GM18870 (cell line): ENCODE measurements around the gene TEX36.
"Not testable (repeated sequence)": the region's sequence is repeated elsewhere in the genome, so short reads cannot be mapped to it uniquely, and the experiment has no call there.

Source experiments
- ATAC-seq: cut with Tn5 transposase; IDR thresholded peaks from one replicate; pipeline ENCODE4 v1.9.1; 2021; ENCODE audit warnings: moderate library complexity; ENCODE audit not compliant: unreplicated experiment

The TEX36 gene

DNA sequence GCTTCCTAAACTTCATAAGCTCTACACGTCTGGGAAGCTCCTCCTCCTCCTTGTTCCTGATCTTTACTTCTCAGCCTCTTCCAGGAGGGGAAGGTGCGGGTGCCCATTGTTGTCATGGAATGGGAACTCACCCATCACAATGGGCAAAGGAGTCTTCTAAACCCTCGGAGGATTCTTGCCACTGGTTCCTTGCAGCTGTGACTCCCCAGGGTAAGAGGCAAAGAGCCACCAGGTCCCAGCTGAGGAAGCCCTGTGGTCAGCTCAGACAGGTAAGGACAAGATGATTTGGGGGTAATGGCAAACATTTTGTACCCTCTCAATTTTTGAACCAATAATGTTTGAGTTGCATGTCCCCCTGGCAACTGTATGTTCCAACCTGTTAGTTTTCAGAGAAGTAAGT lies at the start of gene TEX36:
Gene TEX36, minus strand, starts transcription at position 101 of the 400 bp plus-strand sequence. CDS start 174 bp downstream, outside the sequence.
- ATAC-seq: no peak

DNA sequence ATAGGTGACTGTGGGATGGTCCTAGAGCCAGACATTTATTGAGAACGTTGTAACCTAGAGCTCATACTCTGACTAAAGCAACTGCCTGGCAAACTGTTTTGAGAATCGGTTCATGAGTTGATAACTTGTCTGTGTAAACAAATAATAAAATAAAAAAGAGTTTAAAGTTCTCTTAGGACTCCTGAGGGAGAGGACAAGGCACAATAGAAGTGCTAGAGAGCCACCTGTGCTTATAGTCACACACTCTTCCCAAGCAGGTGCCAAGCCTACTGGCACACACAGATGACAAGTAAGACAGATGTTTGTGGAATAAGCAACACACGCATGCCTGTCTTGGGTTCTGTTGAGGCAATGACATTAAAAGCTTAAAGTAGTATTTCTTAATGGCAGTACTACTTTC lies 44.5 kb upstream of the TEX36 start:
- no peak for ATAC-seq

- ATAC-seq: no peak
Measured at GRCh38 chr10:125726914-125727313, 44.0 kb upstream of the TEX36 start.

DNA sequence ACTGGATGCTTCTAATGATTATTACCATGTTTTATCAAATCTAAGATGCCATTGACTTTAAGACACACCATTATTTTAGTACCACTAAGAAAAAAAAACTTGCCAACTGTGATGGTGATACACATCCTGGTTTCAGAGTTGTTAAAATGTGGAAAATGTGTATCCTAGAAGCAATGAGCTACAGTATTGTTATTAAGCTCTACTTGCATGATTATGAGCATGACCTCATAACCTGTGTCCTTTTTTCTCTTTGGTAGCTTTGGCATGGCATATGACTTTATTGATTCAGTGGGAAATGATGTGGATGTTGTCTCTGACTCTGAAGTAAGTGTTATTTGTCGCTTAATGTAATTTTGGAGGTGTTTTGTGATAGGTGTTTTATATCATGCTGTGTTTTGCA lies 39.8 kb upstream of the TEX36 start:
- no peak for ATAC-seq

DNA sequence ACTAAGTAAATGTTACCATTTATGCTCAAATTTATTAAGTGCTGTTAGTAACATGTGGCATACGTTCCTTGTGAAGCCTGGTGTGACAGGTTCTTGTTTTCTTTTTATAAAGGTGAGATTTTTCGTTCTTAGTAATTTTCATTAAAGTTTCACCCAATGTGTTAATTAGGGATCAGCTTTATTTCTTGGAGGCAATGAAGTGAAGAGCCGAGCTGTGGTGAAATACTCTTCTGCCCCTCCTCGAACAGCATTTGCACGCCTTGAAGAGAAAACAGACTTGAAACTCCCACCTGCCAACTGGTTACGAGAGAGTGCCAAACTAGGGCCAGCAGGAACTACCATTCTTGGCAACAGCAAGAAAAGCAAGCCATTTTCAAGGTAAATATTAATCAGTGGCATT lies 38.1 kb upstream of the TEX36 start:
- ATAC-seq: peak; percentile 64

- no peak for ATAC-seq
Measured at GRCh38 chr10:125720002-125720382, 37.0 kb upstream of the TEX36 start.

- peak; percentile 89 for ATAC-seq
Measured at GRCh38 chr10:125719173-125720001, 36.4 kb upstream of the TEX36 start, which contains the start of gene EDRF1. TSS of gene EDRF1 (plus strand) at chr10:125719709. CDS start at chr10:125719808, 99 bp downstream.

GRCh38 chr10:125714728-125715127 lies 31.8 kb upstream of the TEX36 start:
- ATAC-seq: not testable (repeated sequence)

DNA sequence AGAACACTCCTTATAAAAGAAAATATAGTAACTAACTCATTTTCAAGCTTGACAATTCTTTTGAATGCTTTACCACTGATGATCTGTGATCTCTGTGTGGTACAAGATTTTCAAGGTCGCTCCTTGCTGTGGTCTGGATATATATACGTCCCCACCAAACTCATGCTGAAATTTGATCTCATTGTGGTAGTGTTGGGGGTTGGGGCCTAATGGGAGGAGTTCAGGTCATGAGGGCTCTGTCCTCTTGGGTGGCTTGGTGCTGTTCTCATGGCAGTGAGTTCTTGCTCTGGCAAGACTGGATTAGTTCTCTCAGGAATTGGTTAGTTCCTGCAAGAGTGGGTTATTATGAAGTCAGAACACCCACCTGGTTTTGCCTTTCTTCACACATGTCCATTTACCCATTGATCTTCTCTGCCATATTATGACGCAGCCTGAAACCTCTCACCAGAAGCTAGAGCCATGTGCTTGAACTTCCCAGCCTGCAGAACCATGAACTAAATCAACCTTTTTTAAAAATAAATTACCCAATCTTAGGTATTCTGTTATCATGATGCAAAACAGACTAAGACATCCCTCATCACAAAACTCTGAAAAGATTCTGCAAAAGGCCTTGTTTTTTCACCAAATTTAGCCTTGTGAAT lies 28.3 kb upstream of the TEX36 start:
- ATAC-seq: no peak

GRCh38 chr10:125709553-125710474 lies 26.9 kb upstream of the TEX36 start:
- no peak for ATAC-seq

- ATAC-seq: peak; percentile 47
Measured at GRCh38 chr10:125708971-125709503, 26.1 kb upstream of the TEX36 start.

DNA sequence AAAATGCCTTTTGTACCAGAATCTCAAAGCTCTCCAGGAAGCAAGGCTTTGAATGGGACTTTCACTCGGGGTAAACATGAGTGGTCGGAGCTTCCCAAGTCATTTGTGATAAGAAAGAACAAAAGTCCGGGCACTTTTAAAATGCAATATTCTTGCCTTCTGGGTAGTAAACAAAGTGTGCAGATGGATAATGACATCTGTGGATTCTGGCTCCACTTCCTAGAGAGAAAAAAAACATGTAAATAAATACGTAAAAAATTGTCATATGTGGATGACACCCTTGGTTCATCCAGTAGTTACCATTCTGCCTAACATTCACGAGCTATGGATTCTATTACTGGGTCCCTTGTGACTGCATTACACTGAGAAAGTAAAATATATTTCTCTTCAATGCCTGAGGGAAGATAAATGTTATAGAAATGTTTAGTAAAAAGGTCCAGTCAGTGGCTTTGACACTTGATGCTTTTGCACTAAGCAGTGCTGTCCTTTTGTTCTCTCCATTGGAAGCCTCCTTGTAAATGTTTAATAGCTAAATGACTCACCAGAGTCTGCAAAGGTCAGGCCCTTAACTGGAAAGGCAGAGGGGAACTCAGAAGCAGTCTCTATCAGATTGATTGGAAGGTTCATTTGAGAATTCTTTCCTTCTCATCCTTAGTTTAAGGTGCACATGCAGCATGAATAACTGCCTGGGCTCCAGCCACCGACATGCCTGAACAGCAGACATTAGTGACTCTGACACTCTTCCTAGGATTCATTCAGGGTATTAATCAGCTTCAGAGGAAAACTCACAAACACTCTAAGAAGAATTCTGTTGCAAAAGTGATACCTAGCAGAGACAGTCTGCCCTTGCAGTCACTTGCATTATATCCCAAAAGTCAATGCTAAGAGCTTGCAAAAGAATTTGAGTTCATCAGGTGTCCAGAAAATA lies 24.8 kb upstream of the TEX36 start:
- peak; percentile 76 for ATAC-seq

DNA sequence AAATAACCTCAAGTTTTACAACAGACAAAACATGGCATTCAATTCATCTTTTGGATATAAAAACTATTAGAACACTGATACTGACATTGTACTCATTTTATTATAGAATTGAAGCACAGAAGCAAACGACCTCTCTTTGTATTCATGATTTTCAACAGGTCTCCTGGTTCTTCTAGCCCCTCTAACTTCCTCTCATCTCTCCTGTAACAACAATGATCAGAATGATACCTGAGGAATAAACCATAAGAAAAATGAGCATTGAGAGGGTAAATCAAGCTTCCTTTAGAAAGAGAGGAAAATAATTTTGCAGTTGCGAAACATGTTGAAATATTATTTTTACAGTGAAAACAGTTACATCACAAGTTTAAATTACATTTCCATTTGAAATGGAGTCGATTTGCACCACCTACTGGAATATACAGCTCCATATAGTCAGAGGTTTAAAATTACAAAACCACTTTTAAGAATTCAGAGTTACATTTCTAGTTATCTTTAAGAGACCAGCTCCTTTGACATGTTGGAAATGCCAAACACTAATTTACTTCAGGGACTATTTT lies 17.5 kb upstream of the TEX36 start:
- no peak for ATAC-seq

GRCh38 chr10:125699562-125700143 lies 16.7 kb upstream of the TEX36 start:
- no peak for ATAC-seq

- no peak for ATAC-seq
Measured at GRCh38 chr10:125698481-125698998, 15.6 kb upstream of the TEX36 start.

DNA sequence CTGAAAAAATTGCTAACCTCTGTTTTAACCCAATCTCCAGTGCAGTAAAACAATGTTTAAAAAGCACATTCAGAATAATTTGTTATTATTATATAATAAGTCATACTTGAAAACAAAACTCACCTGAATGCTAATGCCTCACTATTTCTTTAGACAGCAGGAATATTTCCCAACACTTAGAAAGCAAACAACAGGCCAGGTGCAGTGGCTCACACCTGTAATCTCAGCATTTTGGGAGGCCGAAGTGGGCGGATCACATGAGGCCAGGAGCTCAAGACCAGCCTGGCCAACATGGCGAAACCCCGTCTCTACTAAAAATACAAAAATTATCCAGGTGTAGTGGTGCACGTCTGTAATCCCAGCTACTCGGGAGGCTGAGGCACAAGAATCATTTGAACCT lies 13.9 kb upstream of the TEX36 start:
- ATAC-seq: not testable (repeated sequence)

- no peak for ATAC-seq
Measured at GRCh38 chr10:125694883-125695282, 11.9 kb upstream of the TEX36 start.

- no peak for ATAC-seq
Measured at GRCh38 chr10:125693524-125693847, 10.5 kb upstream of the TEX36 start.
